Liver (tissue), 9 donors: ENCODE results near the gene EMP2. TPM values are rescaled to one million over a fixed set of nuclear protein-coding genes. Genes with fewer than 3 reads are reported as not detected.
A peak's percentile ranks its signal among the peaks of the same experiment; 100 is the strongest.

Experiments used
- DNase-seq: peaks from one replicate; pipeline ENCODE4 v3.0.0-alpha.2; 2017; ENCODE audit warnings: low spot score
- H3K27ac ChIP-seq, 2 donors: one replicate each; pipeline ENCODE4 v1.7.0; 2013; ENCODE audit warnings: inconsistent platforms in 2 of 2, low read length in 2 of 2, control low read depth in 1 of 2, low read depth in 1 of 2, mild to moderate bottlenecking in 1 of 2
- H3K27me3 ChIP-seq, 4 donors: one replicate each; pipeline versions ENCODE4 v1.6.1 to v1.7.0; 2013; ENCODE audit warnings: low read length in 3 of 4, inconsistent platforms in 1 of 4, mild to moderate bottlenecking in 1 of 4, moderate library complexity in 1 of 4; ENCODE audit not compliant: control insufficient read depth in 4 of 4, insufficient read depth in 4 of 4
- H3K36me3 ChIP-seq, 4 donors: one replicate each; pipeline versions ENCODE4 v1.6.1 to v1.7.0; 2013; ENCODE audit warnings: low read length in 3 of 4, mild to moderate bottlenecking in 3 of 4, low read depth in 1 of 4, moderate library complexity in 1 of 4; ENCODE audit not compliant: control insufficient read depth in 4 of 4, insufficient read depth in 3 of 4
- H3K4me1 ChIP-seq, 4 donors: one replicate each; pipeline versions ENCODE4 v1.6.1 to v1.7.0; 2013; ENCODE audit warnings: low read length in 3 of 4, mild to moderate bottlenecking in 3 of 4, moderate library complexity in 1 of 4; ENCODE audit not compliant: control insufficient read depth in 4 of 4, insufficient read depth in 4 of 4
- H3K4me3 ChIP-seq, 3 donors: one replicate each; pipeline versions ENCODE4 v1.6.1 to v1.7.0; 2013; ENCODE audit warnings: low read length in 3 of 3, control low read depth in 1 of 3, low read depth in 1 of 3, mild to moderate bottlenecking in 1 of 3
- H3K9ac ChIP-seq, 2 donors: one replicate each; pipeline ENCODE4 v1.7.0; 2013; ENCODE audit warnings: low read length in 2 of 2, mild to moderate bottlenecking in 2 of 2, moderate library complexity in 2 of 2, control low read depth in 1 of 2, low read depth in 1 of 2
- H3K9me3 ChIP-seq, 4 donors: one replicate each; pipeline versions ENCODE4 v1.6.1 to v1.7.0; 2013; ENCODE audit warnings: low read length in 3 of 4; ENCODE audit not compliant: control insufficient read depth in 4 of 4
- ATF3 ChIP-seq: IDR thresholded peaks from 2 replicates; pipeline ENCODE4 v1.6.1; 2016; ENCODE audit warnings: antibody characterized with exemption
- CTCF ChIP-seq: fragments of 150-350 bp; IDR thresholded peaks from 2 replicates; pipeline ENCODE4 v1.5.1; 2017; ENCODE audit warnings: improper control_type of control experiment, low read depth, low read length; ENCODE audit not compliant: missing input control
- EGR1 ChIP-seq, 2 donors: IDR thresholded peaks; 2 replicates each; pipeline ENCODE4 v1.6.1; 2016 to 2018; ENCODE audit warnings: antibody characterized with exemption in 2 of 2, low read depth in 2 of 2
- FOXA1 ChIP-seq: IDR thresholded peaks from 2 replicates; pipeline ENCODE4 v1.6.1; 2016; ENCODE audit warnings: antibody characterized with exemption
- FOXA2 ChIP-seq: IDR thresholded peaks from 2 replicates; pipeline ENCODE4 v1.6.1; 2016; ENCODE audit warnings: antibody characterized with exemption
- GABPA ChIP-seq, 2 donors: IDR thresholded peaks in 1 of 2; conservative IDR thresholded peaks in 1 of 2; 2 replicates each; pipeline ENCODE4 v1.6.1; 2016; ENCODE audit warnings: antibody characterized with exemption in 2 of 2, mild to moderate bottlenecking in 1 of 2, moderate library complexity in 1 of 2
- HNF4A ChIP-seq, 2 donors: conservative IDR thresholded peaks; 2 replicates each; pipeline ENCODE4 v1.6.1; 2016; ENCODE audit warnings: antibody characterized with exemption in 2 of 2, mild to moderate bottlenecking in 2 of 2
- HNF4G ChIP-seq: IDR thresholded peaks from 2 replicates; pipeline ENCODE4 v1.6.1; 2016; ENCODE audit warnings: antibody characterized with exemption
- JUND ChIP-seq, 2 donors: IDR thresholded peaks; 2 replicates each; pipeline ENCODE4 v1.6.1; 2016; ENCODE audit warnings: antibody characterized with exemption in 2 of 2
- MAX ChIP-seq: IDR thresholded peaks from 2 replicates; pipeline ENCODE4 v1.6.1; 2016; ENCODE audit warnings: antibody characterized with exemption
- NR2F2 ChIP-seq: IDR thresholded peaks from 2 replicates; pipeline ENCODE4 v1.6.1; 2016; ENCODE audit warnings: antibody characterized with exemption
- RAD21 ChIP-seq, 2 donors: IDR thresholded peaks; 2 replicates each; pipeline ENCODE4 v1.6.1; 2016; ENCODE audit warnings: antibody characterized with exemption in 2 of 2, mild to moderate bottlenecking in 2 of 2
- REST ChIP-seq: IDR thresholded peaks from 2 replicates; pipeline ENCODE4 v1.6.1; 2016; ENCODE audit warnings: antibody characterized with exemption, mild to moderate bottlenecking
- RXRA ChIP-seq, 2 donors: IDR thresholded peaks; 2 replicates each; pipeline ENCODE4 v1.6.1; 2017 to 2018; ENCODE audit warnings: antibody characterized with exemption in 2 of 2, mild to moderate bottlenecking in 1 of 2
- SP1 ChIP-seq: IDR thresholded peaks from 2 replicates; pipeline ENCODE4 v1.6.1; 2018; ENCODE audit warnings: antibody characterized with exemption, mild to moderate bottlenecking
- TAF1 ChIP-seq: conservative IDR thresholded peaks from 2 replicates; pipeline ENCODE4 v1.6.1; 2016; ENCODE audit warnings: antibody characterized with exemption, mild to moderate bottlenecking
- YY1 ChIP-seq: IDR thresholded peaks from 2 replicates; pipeline ENCODE4 v1.6.1; 2016; ENCODE audit warnings: antibody characterized with exemption, mild to moderate bottlenecking
- ZBTB33 ChIP-seq: IDR thresholded peaks from 2 replicates; pipeline ENCODE4 v1.6.1; 2016; ENCODE audit warnings: antibody characterized with exemption
- WGBS: extraction: QIAGEN DNeasy Blood & Tissue Kit; methylation state at CpG from one replicate; pipeline ENCODE4 v1.1.7; 2013; 5-methylcytosine and 5-hydroxymethylcytosine counted together
- polyA plus RNA-seq, 2 donors: library from polyadenylated mRNA; stranded (reverse) in 1 of 2; unstranded in 1 of 2; fragments of 200-250 nt in 1 of 2; fragments of >200 nt in 1 of 2; fragmentation: Nextera tagmentation in 1 of 2; extraction: Ambion mirVana in 1 of 2; gene quantifications; one replicate each; pipeline versions ENCODE4 v1.2.1 to v1.2.3, GENCODE V29; 2013 to 2015
- total RNA-seq, 2 donors: library from RNA; depleted of rRNA; stranded (reverse); fragments of >200 nt; gene quantifications; one replicate each; pipeline ENCODE4 v1.2.3, GENCODE V29; 2014
- donor health status: healthy.
- donor health status: healthy.
- donor health status: healthy.
- donor health status: healthy.
- donor health status: healthy.

The EMP2 gene
- total and polyA plus RNA-seq, 4 donors, result 6.2 to 138 (median 66.7) TPM

- Histone ChIP-seq H3K27me3 (no peaks in the 10 kb centered on the region), H3K4me1 (no peaks in the 10 kb centered on the region), H3K27ac (peak overlapping the region in 1 of 2 donors; percentile 9), H3K9ac (no peak overlapping the region), H3K9me3 (no peaks in the 10 kb centered on the region), H3K36me3 (no peaks in the 10 kb centered on the region), H3K4me3 (no peak overlapping the region)
- WGBS, result 83% methylated on average over 12 of the region's 12 CpGs
- DNase-seq, result no peak
- no peak for TF ChIP-seq NR2F2
- no peak for TF ChIP-seq YY1
- TF ChIP-seq EGR1 (IDR thresholded peaks at IDR 0.05; ENCODE audit: low read depth in 2 of 2), result no peak
- TF ChIP-seq CTCF, result no peak
- TF ChIP-seq ZBTB33, result no peak
- no peak for TF ChIP-seq JUND (IDR thresholded peaks at IDR 0.05)
- no peak for TF ChIP-seq HNF4G
- TF ChIP-seq GABPA (IDR thresholded peaks at IDR 0.05 in 1 of 2, conservative IDR thresholded peaks at IDR 0.05 in 1 of 2), result no peak
- no peak for TF ChIP-seq RXRA (IDR thresholded peaks at IDR 0.05)
- TF ChIP-seq TAF1, result no peak
- no peak for TF ChIP-seq MAX
- no peak for TF ChIP-seq SP1
- TF ChIP-seq FOXA2, result no peak
- no peak for TF ChIP-seq HNF4A (conservative IDR thresholded peaks at IDR 0.05)
- TF ChIP-seq REST, result no peak
- no peak for TF ChIP-seq RAD21 (IDR thresholded peaks at IDR 0.05)
- TF ChIP-seq ATF3, result no peak
- TF ChIP-seq FOXA1, result no peak
These were observed 37.4 kb upstream of the EMP2 start for GRCh38 chr16:10617662-10618420.
